HG02852 (cell line): ENCODE measurements around the gene SH3RF1.
"Not testable (repeated sequence)": the region's sequence is repeated elsewhere in the genome, so short reads cannot be mapped to it uniquely, and the experiment has no call there.

ENCODE experiments used
- ATAC-seq: cut with Tn5 transposase; IDR thresholded peaks from one replicate; pipeline ENCODE4 v1.9.1; 2021; ENCODE audit warnings: mild to moderate bottlenecking, moderate library complexity; ENCODE audit not compliant: unreplicated experiment

Gene SH3RF1

GRCh38 chr4:169202145-169202699, 68.5 kb downstream of the SH3RF1 start:
- ATAC-seq: no peak

GRCh38 chr4:169201222-169202144, 69.3 kb downstream of the SH3RF1 start:
- ATAC-seq: no peak

- no peak for ATAC-seq
Observed at GRCh38 chr4:169200361-169201030, 70.3 kb downstream of the SH3RF1 start.

GRCh38 chr4:169199184-169199583, 71.6 kb downstream of the SH3RF1 start:
- no peak for ATAC-seq

- no peak for ATAC-seq
Observed at GRCh38 chr4:169198167-169198566, 72.6 kb downstream of the SH3RF1 start.

- ATAC-seq: not testable (repeated sequence)
Observed at GRCh38 chr4:169197206-169197605, 73.5 kb downstream of the SH3RF1 start.

GRCh38 chr4:169195032-169195431, 75.7 kb downstream of the SH3RF1 start:
- no peak for ATAC-seq

- not testable (repeated sequence) for ATAC-seq
Observed at GRCh38 chr4:169189968-169190367, 80.8 kb downstream of the SH3RF1 start.

- peak; percentile 89 for ATAC-seq
Observed at GRCh38 chr4:169189372-169189771, 81.4 kb downstream of the SH3RF1 start.

- no peak for ATAC-seq
Observed at GRCh38 chr4:169188204-169188603, 82.6 kb downstream of the SH3RF1 start.

GRCh38 chr4:169185133-169185956, 85.4 kb downstream of the SH3RF1 start:
- ATAC-seq: no peak

- ATAC-seq: no peak
Observed at GRCh38 chr4:169184686-169185085, 86.1 kb downstream of the SH3RF1 start.

- ATAC-seq: no peak
Observed at GRCh38 chr4:169184236-169184635, 86.5 kb downstream of the SH3RF1 start.

GRCh38 chr4:169183581-169183980, 87.2 kb downstream of the SH3RF1 start:
- no peak for ATAC-seq

GRCh38 chr4:169179609-169180521, 90.9 kb downstream of the SH3RF1 start:
- no peak for ATAC-seq

GRCh38 chr4:169178092-169178491, 92.7 kb downstream of the SH3RF1 start:
- not testable (repeated sequence) for ATAC-seq

GRCh38 chr4:169175476-169175875, 95.3 kb downstream of the SH3RF1 start:
- no peak for ATAC-seq

GRCh38 chr4:169175035-169175434, 95.7 kb downstream of the SH3RF1 start:
- no peak for ATAC-seq

GRCh38 chr4:169174247-169174646, 96.5 kb downstream of the SH3RF1 start:
- ATAC-seq: no peak
